WI38 (cell line): Measurements from ENCODE around the gene ACSM6.

Experiments used
- H3K4me3 ChIP-seq: 2 replicates; pipeline ENCODE4 v1.5.1; 2011; ENCODE audit warnings: low read depth, mild to moderate bottlenecking, control low read depth, low read length
- CTCF ChIP-seq: IDR thresholded peaks from 2 replicates; pipeline ENCODE4 v1.5.1; 2012; ENCODE audit warnings: low read depth, mild to moderate bottlenecking, control low read depth, low read length

Gene ACSM6

DNA sequence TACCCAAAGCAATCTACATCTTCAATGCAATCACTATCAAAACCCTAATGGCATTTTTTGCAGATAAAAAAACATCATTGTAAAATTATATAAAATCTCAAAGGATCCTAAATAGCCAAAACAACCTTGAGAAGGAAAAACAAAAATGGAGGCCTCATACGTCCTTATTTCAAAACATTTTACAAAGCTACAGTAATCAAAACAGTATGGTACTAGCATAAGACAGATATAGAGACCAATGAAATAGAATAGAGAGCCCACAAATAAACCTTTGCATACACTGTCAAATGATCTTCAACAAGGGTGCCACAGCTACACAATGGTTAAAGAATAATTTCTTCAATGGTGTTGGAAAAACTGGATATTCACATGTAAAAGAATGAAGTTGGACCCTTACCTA lies 62.2 kb downstream of the ACSM6 start:
- no peak for TF ChIP-seq CTCF
- H3K4me3 ChIP-seq: no peak overlapping the region

DNA sequence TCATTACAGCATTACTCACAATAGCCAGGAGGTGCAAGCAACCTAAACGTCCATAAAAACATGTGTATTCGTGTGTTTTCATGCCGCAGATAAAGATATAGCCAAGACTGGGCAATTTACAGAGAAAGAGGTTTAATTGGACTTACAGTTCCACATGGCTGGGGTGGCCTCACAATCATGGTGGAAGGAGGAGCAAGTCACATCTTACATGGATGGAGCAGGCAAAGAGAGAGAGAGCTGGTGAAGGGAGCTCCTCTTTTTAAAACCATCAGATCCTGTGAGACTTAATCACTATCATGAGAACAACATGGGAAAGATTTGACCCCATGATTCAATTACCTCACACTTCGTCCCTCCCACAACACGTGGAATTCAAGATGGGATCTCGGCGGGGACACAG lies 63.8 kb downstream of the ACSM6 start:
- H3K4me3 ChIP-seq: no peak overlapping the region
- no peak for TF ChIP-seq CTCF

- no peak for TF ChIP-seq CTCF
Measured at GRCh38 chr10:95260397-95260881, 66.4 kb downstream of the ACSM6 start.

GRCh38 chr10:95260909-95261552 lies 67.0 kb downstream of the ACSM6 start:
- no peak for TF ChIP-seq CTCF
- H3K4me3 ChIP-seq: no peak overlapping the region

More at GRCh38 chr10:95260397-95260881, 66.4 kb downstream of the ACSM6 start:
- no peak overlapping the region for H3K4me3 ChIP-seq

DNA sequence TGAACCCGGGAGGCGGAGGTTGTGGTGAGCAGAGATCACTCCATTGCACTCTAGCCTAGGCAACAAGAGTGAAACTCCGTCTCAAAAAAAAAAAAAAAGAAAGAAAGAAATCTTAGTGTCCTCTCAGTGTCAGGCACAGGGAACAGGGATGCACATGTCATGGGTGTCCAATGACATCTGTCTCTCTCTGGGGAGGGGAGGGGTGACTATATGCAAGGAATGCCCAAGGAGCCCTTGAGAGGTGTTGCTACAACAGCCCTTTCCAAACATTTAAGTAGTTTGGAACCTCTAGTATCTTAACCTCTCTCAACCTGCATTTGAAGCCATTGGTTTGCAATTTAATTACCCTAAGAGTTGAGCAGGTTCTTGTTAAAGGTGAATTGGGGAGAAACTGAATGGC lies 67.9 kb downstream of the ACSM6 start:
- TF ChIP-seq CTCF: no peak
- H3K4me3 ChIP-seq: no peak overlapping the region

DNA sequence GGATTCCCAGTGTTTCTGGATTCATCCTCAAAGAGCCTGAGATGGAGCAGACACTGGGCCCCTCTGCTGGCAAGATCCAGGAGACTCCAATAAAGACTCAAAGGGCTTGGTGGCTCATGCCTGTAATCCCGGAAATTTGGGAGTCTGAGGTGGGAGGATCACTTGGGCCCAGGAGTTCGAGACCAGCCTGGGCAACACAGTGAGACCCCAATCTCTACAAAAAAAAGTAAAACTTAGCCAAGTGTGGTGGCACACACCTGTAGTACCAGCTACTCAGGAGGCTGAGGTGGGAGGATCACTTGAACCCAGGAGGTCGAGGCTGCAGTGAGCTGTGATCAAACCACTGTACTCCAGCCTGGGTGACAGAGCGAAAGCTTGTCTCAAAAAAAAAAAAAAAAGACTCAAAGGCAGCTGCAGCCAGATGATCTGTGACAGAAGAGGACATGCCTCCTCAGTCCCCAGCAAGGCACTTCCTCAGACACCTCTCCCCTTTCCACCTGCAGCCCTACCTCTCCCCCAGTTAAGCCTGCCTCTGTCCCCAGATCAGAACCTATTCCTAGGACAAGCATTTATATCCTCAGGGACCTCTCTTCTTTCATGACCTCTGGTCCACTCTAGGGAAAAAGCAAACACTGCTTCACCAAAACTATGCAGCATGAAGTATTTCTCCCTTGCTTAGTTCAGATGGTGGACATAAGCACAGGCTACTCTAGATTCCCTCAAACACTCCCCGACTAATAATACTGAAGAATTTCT lies 68.9 kb downstream of the ACSM6 start:
- no peak overlapping the region for H3K4me3 ChIP-seq
- no peak for TF ChIP-seq CTCF

- H3K4me3 ChIP-seq: no peak overlapping the region
- no peak for TF ChIP-seq CTCF
Measured at GRCh38 chr10:95263864-95264226, 69.8 kb downstream of the ACSM6 start.
